G401 (cell line): Measurements from ENCODE around the gene NAB2. TPM values are rescaled to one million over a fixed set of nuclear protein-coding genes. Genes with fewer than 3 reads are reported as not detected.
"Not testable (repeated sequence)": the region's sequence is repeated elsewhere in the genome, so short reads cannot be mapped to it uniquely, and the experiment has no call there.

Source experiments
- DNase-seq: peaks from one replicate; pipeline ENCODE4 v3.0.0-alpha.2; 2015; ENCODE audit warnings: low spot score
- in situ Hi-C: cut with HindIII; loops from 2 replicates; pipeline ENCODE4 v1.10.0; 2016; ENCODE audit warnings: low sequenced_read_pairs, mixed read lengths
- total RNA-seq: library from RNA; depleted of rRNA; stranded (reverse); fragments of >200 nt; shearing (Covaris generic); gene quantifications from 2 replicates; pipeline ENCODE4 v1.2.3, GENCODE V29; 2014

The NAB2 gene
- total RNA-seq, 1 experiment from 2014 or later = 44.2 TPM

DNA sequence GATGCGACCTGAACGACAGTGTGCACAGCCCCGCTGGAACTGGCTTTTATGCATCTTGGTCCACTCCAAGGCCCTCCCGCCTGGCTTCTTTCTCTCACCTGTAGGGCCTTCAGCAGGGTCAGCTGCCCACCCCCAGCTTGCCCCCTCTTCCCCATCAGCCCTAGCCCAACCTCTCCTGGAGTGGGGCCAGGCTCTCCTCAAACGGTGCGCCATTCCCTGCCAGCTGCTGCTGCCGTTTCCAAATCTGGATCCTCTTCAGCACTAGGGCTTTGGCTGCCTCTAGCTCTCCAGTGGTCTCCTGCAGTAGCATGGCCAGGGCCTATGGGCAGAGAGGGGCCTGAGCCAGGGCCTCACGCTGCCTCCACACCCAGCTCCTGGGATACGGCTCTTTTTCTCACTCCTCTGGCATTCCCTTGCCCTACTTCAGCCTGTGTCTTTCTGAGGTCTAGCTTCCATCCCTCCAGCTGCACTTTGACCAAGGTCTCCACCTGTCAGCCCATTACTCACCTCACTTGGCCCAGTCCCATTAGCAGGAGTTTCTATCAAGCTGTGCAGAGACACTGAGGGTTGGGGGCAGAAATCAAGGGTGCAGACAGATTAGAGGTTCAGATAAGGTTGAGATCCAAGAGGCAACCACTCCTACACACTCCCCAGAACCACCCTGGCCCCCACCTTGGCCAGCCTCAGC lies 17.3 kb downstream of the NAB2 start:
- no peak for DNase-seq
- in situ Hi-C loops = no loop called here

DNA sequence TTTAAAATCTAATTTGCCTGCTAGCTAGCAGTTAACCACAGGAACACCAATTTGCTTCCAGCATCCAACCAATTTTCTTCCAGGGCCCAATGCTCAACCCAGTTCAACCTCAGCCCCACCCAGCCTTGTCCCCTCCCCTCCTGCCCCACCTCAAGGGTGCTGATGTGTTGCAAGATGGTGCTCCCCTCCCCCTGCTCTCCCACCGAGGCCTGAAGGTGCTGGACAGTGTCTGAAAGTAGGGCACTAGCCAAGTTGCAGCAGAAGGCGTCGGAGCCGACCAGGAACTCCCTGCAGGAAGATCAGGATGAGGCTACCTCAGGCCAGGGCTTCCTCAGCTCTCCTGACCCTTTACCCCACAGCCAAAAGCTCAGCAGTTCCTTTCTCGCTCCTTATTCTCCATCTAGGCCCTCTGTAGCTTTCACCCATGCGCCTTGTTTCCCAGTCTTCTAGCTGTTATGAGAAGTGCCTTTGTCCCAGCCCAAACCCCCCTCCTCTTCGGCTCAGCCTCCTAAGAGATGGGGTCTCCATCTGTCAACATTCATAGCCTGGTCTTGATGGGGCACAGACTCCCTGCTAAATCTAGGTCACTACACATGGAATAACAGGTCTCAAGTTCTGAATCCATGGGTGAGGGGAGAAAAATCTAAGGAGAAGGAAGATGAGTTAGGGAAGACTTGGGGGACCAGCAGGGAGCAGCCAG lies 18.7 kb downstream of the NAB2 start:
- in situ Hi-C loops = no loop called here
- no peak for DNase-seq

DNA sequence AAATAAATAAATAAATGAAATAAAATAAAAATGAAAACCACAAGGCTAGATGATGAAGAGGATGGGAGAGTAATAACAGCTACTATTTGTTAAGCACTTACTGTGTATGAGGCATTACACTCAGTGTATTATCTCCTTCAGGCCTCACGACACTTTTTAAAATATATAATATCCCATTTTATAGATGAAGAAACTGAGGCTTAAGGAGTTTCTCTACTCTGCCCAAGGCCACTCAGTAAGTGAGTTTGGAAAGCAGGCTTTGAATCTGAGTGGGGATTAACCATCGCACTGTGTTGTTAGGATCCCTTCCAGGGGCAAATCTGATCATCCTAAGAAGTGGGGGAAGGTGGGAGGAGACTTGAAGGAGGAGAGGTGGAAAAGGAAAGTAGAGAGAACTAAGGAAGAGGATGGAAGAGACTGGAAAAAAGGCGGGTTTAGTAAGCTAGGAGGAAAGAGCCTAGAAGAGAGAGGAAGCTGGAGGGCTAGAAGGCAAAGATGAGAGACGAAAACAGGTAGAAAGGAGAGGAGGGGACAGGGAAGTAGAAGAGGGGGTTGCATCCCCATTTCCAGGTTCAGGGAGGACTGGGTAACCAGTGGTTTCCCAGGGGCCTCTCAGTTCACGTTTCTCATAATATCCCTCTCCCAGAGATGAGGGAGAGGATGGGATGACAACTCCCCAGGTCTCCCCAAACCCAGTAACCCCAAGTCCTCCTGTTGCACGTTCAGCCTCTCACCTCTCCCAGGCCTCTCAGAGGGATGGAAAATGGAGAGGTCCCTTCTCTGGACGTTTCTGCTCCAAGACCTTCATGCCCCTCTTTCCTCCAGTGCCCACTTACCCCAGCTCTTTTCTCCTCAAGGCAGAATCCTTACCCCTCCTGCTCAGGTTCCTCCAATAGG lies 20.5 kb downstream of the NAB2 start:
- in situ Hi-C loops = no loop called here
- DNase-seq = no peak

DNA sequence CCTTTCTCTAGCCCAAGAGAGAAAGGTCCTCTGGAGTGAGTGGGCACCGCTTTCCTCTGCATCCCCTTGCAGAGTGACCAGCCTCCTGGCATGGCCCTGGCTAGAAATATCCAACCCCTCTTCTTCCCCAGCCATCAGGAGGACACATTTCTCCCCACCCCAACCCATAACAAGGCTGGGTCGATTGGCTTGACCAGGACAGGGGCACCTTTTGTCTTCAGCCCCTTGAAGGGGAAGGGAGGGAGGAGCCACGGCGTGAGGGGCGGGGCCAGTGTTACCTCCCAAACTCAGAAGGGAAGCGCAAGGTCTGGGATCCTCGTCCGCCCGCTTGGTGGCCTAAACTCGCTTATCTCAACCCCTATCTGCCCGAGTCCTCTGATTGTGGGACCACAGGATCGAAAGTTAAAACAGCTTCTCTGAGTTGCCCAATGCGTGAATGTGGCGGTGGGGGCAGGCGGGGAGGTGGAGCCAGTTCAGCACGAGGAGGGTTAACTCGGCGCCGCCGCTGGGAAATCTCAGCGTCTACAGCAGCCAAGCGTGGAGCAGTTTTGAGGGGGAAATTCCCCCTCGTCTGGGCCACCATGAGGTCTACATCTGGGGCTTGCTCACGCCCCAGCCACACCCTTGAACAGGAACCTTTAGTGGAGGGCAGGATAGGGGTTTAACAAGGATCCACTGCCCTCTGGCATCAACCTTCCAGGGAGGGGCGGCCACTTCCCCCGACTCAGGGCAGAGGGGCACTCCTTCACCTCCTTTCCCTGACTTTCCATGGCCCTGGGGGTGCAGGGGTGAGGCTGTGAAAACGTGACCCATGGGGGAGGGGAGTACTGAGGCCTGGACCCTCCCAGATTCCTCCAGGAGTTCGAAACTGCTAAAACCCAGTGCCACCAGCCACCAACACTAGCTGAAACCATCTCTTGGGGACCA lies 21.5 kb downstream of the NAB2 start:
- in situ Hi-C loops = no loop called here
- no peak for DNase-seq

DNA sequence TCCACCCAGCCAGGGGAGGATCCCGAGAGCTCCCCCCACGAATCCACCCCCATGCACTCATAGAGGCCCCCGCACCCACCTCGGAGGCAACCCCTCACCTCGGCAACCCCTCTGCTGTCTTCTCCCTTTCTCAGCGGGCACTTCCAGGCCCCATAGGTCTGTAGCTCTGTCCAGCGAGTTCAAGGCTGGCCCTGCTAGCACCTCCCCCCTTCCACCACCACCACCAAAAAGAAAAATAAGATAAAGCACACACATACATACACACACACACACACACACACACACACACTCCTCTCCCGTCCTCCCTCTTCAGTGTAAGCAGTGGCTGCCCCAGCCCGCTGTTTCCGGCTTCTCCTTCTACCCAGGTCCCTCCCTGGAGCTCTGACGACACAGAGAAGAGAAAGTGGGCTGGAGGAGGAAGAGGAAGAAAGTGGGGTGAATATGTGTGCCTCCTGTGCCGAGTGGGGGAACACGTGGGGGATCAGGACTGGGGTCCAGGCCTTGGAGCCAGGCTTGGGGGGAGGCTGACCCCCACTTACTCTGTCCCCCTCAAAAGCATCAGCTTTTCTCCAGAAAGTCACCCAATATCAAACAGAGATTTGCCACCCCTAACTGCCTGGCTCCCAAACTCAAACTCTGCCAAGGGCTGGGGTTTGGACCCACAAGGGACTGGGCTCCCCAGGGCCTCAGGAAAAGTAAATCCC lies 22.3 kb downstream of the NAB2 start, which contains the start of gene STAT6:
Gene STAT6, minus strand, starts transcription at position 332 of the 704 bp plus-strand sequence. CDS start 3,084 bp downstream, outside the sequence.
- in situ Hi-C loops = no loop called here
- DNase-seq = no peak

DNA sequence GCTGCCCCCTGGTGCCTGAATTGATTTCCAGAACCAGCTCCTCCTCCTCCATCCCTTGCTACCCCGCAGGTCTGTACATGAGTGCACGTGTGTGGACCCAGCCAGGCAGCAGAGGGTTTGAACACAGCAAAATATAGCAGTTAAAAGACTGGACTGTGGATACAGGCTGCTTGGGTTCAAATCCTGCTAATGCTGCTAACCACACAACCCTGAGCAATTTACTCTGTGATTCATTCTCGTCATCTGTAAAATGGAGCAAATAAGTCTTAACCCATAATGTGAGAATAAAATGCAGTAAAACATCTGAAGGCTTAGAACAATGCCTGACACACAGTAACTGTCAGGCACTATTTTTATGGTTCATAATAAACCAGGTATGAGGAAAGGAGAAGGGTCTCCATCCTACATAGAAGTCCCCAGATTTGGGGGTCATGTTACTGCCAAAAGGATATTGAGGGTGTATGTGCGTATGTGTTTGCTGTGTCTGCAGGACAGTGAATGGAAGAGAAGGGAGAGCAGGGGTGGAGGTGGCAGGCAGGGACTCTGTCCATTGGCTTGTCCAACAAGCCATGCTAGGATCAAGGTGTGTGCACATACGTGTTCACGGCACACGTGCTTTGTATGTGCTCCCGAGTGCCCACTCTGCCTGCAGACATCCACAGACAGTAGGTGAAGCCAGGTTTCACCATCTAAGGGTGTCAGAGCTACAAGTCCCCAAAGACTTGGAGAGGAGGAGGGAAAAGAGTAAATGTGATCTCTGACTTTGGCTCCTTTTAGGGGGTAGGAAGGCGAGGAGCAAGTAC lies 23.8 kb downstream of the NAB2 start:
- in situ Hi-C loops = no loop called here
- no peak for DNase-seq

DNA sequence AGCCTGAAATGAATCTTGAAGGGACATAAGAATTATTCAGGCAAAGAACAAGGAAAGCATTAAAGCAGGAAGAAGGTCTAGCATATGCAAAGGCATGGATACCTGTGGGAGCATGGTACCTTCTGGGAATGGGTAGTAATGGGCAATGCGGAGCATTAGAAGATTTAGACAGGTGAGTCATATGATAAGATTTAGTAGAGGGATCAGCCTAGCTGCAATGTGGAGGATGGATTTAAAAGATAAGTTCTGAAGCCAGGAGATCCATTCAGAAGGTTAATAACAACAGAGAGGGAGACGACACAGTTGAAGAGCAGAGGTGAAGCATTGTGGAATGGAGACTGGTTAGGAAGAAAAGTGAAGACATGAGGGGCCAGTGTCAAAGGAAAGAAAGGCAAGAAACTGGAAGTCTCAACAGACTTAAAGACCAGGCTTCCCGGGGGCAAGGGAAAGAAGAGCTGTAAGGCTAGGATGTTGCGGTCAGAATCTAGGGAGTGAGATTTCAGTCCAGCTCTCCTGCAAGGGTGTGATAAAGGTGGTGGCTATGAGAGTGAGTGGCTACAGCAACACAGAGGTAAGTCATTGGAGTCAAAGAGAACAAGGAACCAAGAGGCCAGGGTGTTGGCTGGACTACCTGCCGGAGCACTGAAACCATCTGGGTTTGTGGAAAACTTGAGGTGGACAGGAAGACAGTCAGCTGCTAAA lies 27.8 kb downstream of the NAB2 start:
- no peak for DNase-seq
- in situ Hi-C loops = no loop called here

DNA sequence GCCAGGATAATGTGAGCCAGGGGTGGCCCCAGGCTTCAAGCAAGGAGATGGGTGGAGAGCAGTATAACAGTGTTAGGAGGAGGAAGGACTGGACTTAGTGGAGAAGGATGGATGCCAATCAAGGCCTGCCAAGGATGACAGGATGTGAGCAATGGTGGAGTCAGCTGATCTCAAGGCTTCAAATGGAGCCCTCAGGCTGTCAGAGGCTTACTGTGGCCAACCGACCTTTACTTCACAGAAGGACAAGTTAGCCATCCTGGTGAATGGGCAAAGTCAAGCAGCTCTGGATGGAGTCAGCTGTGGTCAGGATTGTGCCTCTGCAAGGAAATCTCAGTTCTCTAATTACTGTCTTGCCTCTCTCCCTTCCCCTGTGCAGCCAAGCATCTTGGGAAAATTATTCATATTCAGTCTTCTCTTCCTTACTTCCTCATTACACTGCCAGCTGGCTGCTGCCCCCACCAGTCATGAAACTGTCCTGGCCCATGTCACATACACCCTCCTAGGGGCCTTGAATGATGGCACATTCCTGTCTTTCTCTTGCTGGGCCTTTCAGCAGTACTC lies 29.9 kb downstream of the NAB2 start:
- in situ Hi-C loops = no loop called here
- DNase-seq = no peak

DNA sequence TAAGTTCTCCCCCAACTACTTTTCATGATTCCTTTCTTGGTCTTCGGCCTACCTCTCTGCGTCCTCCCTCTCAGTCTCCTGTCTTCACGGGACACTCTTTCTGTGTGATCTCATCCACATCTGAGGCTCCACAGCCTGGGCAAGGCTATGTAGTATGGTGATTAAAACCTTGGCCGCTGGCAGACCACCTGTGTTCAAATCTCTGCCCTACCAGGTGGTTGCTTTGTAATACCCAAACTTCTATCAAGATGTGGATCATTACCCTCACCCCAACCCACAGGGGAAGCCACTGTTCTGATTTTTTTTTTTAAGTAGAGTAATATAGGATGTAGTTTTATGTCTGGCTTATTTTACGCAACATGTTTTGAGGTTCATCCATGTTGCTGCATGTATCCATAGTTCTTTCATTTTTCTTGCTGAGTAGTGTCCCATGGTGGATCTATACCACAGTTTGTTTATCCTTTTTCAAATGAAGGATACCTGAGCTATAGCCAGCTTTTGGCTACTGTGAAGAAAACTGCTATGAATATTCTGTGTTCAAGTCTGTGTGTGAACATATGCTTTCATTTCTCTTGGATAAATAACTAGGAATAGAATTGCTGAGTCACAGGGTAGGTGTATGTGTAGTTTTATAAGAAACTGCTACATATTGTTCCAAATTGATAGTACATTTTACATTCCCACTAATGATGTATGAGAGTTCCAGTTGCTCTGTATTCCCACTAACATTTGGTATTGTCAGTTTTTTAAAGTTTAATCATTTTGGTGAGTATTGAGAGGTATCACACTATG lies 30.6 kb downstream of the NAB2 start:
- in situ Hi-C loops = no loop called here
- DNase-seq = no peak

DNA sequence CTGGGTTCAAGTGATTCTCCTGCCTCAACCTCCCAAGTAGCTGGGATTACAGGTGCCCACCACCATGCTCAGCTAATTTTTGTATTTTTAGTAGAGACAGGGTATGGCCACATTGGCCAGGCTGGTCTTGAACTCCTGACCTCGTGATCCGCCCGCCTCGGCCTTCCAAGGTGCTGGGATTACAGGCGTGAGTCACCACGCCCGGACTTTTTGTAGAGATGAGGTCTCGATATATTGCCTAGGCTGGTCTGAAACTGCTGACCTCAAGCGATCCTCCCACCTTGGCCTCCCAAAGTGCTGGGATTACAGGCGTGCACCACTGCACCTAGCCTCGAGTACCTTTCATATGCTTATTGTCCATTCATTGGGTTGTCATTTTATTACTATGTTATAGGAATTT lies 31.8 kb downstream of the NAB2 start:
- in situ Hi-C loops, DNase-seq: not testable (repeated sequence)

DNA sequence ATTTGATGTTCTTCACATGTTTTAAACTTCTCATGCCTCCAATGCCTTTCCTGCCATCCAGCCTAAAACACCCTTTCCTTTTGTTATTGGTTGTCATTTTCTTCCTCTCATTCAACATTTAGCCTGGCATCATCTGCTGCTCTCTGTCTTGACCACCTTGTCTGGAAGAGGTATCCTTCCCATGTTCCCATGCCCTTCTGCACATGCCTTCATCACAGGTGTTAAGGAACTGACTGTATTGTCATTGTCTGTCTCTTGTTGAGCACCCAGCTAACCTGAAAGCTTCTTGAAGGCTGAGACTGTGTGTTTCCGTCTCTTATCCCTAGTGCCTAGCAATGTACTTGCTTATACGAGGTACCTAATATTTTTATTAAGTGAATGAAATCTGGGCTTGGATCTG lies 34.9 kb downstream of the NAB2 start:
- DNase-seq = no peak
- in situ Hi-C loops = no loop called here

DNA sequence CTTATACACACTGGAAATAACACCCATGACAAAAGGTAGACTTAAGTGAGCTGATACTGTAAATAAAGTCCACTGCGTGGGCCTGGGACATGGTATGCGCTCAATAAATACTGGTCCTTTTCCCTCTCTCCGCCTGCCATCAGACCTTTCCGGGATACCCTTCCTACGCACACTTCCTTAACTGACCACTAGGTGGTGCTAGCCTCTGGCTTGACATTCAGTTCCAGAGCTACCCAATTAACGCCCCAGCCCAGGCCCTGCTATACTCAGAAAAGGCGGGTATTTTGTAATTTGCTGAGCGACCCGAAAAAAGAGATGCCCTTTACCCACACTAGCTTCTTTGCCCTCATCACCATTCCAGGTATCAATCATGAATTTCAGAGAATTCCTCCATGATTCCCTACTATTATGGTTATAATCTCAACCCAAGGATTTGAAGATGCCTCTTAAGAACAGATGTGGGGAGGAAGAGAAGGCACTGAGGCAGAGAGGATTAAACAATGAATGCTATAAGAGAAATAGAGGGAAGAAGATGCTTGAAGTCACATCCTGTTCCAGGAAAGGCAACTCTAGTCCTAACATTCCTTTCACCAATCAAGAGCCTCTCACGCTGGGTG lies 35.5 kb downstream of the NAB2 start:
- peak; percentile 88 for DNase-seq
- in situ Hi-C loops = no loop called here

DNA sequence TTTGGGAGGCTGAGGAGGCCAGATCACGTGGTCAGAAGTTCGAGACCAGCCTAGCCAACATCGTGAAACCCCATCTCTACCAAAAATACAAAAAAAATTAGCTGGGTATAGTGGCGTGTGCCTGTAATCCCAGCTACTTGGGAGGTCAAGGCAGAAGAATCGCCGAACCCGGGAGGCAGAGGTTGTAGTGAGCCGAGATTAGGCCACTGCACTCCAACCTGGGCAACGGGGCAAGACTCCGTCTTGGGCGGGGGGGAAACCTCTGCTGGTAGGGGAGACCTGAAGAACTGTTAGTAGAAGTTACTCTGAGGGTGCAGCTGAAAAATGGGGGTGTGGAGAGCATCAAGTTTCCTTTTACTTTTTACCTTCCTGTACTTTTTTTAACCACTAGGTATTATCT lies 37.1 kb downstream of the NAB2 start:
- in situ Hi-C loops = no loop called here
- no peak for DNase-seq

DNA sequence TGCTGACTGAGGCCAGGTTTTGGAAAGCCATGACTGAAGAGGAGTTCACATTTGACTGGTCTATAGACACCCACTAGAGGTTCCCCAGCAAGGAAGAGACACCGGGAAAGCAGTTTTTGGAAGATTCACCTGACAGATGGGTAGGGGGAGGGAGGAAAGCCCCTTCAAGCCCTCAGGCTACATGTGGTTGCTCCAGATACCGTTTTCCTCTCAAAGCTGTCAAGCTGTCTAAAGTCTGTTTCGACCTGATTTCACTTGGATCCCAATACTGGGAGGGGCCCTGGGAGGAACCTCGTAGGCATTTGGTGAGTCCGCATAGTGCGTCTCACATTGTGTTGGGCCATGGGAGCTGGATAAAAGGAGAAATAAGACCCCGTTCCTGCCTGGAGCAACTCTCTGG lies 37.6 kb downstream of the NAB2 start:
- in situ Hi-C loops = no loop called here
- DNase-seq = no peak

DNA sequence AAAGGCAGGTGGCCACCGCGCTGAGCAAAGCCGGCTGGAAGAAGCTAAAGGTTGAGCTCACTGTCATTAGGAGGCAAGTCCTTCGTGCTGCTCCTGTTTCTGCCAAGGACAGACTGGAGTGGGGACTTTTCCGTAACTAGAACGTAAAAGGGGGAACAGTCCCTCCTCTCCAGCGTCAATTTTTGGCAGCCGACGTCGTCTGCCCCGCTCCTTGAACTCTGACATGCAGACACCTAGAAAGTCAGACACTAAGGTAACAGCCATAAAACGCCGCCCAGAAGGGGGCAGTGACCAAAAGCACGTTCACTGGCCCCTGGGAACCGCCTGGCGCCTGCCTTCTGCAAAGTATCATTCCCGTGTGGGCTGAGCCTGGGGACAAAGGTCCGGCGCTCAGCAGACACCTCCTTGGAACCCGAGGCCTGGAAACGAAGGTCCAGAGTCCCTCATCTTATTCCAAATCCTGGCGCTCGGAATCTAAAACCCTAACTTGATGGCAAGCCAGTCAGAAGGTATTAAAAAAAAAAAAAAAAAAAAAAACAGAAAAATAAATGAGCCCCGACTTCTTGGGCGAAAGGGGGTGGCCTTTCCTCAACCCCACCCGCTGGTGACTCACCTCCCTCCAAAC lies 38.3 kb downstream of the NAB2 start:
- DNase-seq = peak; percentile 74
- in situ Hi-C loops = no loop called here
